Measurements from ENCODE around the gene AATF.
"Not testable (repeated sequence)": the region's sequence is repeated elsewhere in the genome, so short reads cannot be mapped to it uniquely, and the experiment has no call there.

The AATF gene

GRCh38 chr17:37059493-37059892 is 110.7 kb downstream of the AATF start:
- peaks cover 7% of the 10 kb centered on the region for H3K36me3 ChIP-seq (ENCODE audit: insufficient read depth, low read length)

DNA sequence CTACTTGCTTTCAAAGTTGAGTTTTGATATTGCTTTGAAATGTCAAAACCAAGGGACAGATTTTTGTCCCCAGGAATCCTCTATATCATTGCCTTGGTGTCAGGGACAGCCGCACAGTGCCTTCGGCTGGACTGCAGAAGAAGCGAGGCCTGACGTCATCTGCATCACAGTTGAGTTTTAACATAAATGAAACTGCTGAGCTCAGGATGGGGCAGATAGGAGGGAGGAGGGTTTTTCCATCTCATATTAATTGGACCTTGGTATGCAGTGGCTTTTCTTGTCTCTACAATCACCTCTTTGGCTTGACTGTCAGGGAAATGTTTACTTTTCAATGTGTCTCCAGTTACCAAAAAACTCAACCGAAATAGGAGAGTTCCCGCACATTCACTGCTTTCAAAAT is 111.3 kb downstream of the AATF start:
- Histone ChIP-seq H3K9me3 (ENCODE audit: low read length) (no peaks in the 10 kb centered on the region), H3K36me3 (ENCODE audit: insufficient read depth, low read length) (peaks cover 7% of the 10 kb centered on the region), H2AFZ (ENCODE audit: low read depth, low read length) (no peak overlapping the region), H3K4me1 (ENCODE audit: insufficient read depth, low read length) (no peaks in the 10 kb centered on the region), H3K27me3 (ENCODE audit: insufficient read depth, low read length) (no peaks in the 10 kb centered on the region), H3K4me3 (ENCODE audit: low read length) (no peak overlapping the region)

More at GRCh38 chr17:37059493-37059892, 110.7 kb downstream of the AATF start:
- no peaks in the 10 kb centered on the region for H3K4me1 ChIP-seq (ENCODE audit: insufficient read depth, low read length)
- H3K4me3 ChIP-seq (ENCODE audit: low read length) = no peak overlapping the region
- H2AFZ ChIP-seq (ENCODE audit: low read depth, low read length) = no peak overlapping the region
- H3K9me3 ChIP-seq (ENCODE audit: low read length) = no peaks in the 10 kb centered on the region
- H3K27me3 ChIP-seq (ENCODE audit: insufficient read depth, low read length) = no peaks in the 10 kb centered on the region

GRCh38 chr17:37060928-37061327 is 112.2 kb downstream of the AATF start:
- Histone ChIP-seq H3K4me3 (ENCODE audit: low read length) (no peak overlapping the region), H3K36me3 (ENCODE audit: insufficient read depth, low read length) (peaks cover 7% of the 10 kb centered on the region), H3K9me3 (ENCODE audit: low read length) (no peaks in the 10 kb centered on the region), H3K4me1 (ENCODE audit: insufficient read depth, low read length) (no peaks in the 10 kb centered on the region), H2AFZ (ENCODE audit: low read depth, low read length) (no peak overlapping the region), H3K27me3 (ENCODE audit: insufficient read depth, low read length) (no peaks in the 10 kb centered on the region)

GRCh38 chr17:37062021-37062420 is 113.3 kb downstream of the AATF start:
- Histone ChIP-seq H2AFZ (ENCODE audit: low read depth, low read length) (no peak overlapping the region), H3K27me3 (ENCODE audit: insufficient read depth, low read length) (no peaks in the 10 kb centered on the region), H3K4me3 (ENCODE audit: low read length) (no peak overlapping the region), H3K36me3 (ENCODE audit: insufficient read depth, low read length) (peaks cover under 1% of the 10 kb centered on the region), H3K9me3 (ENCODE audit: low read length) (no peaks in the 10 kb centered on the region), H3K4me1 (ENCODE audit: insufficient read depth, low read length) (no peaks in the 10 kb centered on the region)

- H2AFZ ChIP-seq (ENCODE audit: low read depth, low read length) = no peak overlapping the region
- H3K4me1 ChIP-seq (ENCODE audit: insufficient read depth, low read length) = no peaks in the 10 kb centered on the region
- H3K27me3 ChIP-seq (ENCODE audit: insufficient read depth, low read length) = no peaks in the 10 kb centered on the region
- H3K4me3 ChIP-seq (ENCODE audit: low read length) = no peak overlapping the region
- no peaks in the 10 kb centered on the region for H3K36me3 ChIP-seq (ENCODE audit: insufficient read depth, low read length)
- no peaks in the 10 kb centered on the region for H3K9me3 ChIP-seq (ENCODE audit: low read length)
Observed at GRCh38 chr17:37064206-37064605, 115.5 kb downstream of the AATF start.

GRCh38 chr17:37064956-37065355 is 116.2 kb downstream of the AATF start:
- Histone ChIP-seq H3K9me3 (ENCODE audit: low read length) (no peaks in the 10 kb centered on the region), H2AFZ (ENCODE audit: low read depth, low read length) (no peak overlapping the region), H3K4me3 (ENCODE audit: low read length) (no peak overlapping the region), H3K36me3 (ENCODE audit: insufficient read depth, low read length) (no peaks in the 10 kb centered on the region), H3K27me3 (ENCODE audit: insufficient read depth, low read length) (no peaks in the 10 kb centered on the region), H3K4me1 (ENCODE audit: insufficient read depth, low read length) (no peaks in the 10 kb centered on the region)

- H3K27me3 ChIP-seq (ENCODE audit: insufficient read depth, low read length) = no peaks in the 10 kb centered on the region
Observed at GRCh38 chr17:37065486-37066321, 117.0 kb downstream of the AATF start.

DNA sequence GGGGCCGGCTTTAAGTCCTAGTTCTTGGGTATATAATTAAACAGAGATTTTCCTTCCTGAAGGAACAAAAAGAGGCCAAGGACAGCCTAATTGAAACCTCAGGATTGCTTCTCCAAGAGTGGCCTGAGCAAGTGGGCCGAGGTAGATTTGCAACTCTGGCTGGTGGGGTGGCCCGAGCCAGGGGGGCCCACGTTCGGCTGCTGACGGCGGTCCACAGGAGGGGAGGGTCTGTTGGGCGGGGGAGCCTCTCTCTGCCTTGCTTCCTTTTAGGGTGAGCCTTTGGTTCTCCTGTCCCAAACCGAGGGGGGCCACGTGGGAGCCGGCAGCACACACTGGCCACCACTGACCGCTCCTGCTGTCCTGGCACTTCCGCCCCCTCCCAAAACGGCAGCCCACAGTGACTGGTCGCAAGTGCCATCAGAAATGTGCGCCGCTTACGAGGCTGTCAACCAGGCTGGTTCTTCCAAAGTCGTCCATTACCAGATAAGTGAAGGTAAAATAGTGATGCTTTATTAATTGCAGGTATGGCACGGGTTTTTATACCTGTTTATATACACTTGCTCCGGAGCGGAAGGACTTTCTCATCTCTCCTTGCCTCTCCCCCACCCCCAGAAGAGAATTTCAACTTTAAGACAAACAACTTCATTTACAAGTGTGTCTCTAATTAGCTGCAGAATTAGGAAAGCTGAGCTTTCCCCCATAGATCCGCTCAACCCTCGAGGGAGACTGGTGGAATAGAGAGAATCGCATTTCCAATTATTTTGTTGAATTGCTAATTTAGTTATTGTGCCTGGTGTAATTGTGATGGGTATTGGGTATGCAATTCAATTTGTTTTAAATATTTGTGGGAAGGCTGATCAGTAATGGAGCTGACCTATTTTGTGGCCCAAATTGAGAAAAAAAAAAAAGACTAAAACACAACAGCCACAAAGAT is 117.8 kb downstream of the AATF start:
- H3K9me3 ChIP-seq (ENCODE audit: low read length) = no peaks in the 10 kb centered on the region
- H3K4me3 ChIP-seq (ENCODE audit: low read length) = no peak overlapping the region
- no peaks in the 10 kb centered on the region for H3K27me3 ChIP-seq (ENCODE audit: insufficient read depth, low read length)
- no peaks in the 10 kb centered on the region for H3K4me1 ChIP-seq (ENCODE audit: insufficient read depth, low read length)
- no peaks in the 10 kb centered on the region for H3K36me3 ChIP-seq (ENCODE audit: insufficient read depth, low read length)
- H2AFZ ChIP-seq (ENCODE audit: low read depth, low read length) = no peak overlapping the region

More at GRCh38 chr17:37065486-37066321, 117.0 kb downstream of the AATF start:
- Histone ChIP-seq H3K4me3 (ENCODE audit: low read length) (no peak overlapping the region), H3K9me3 (ENCODE audit: low read length) (no peaks in the 10 kb centered on the region), H3K36me3 (ENCODE audit: insufficient read depth, low read length) (no peaks in the 10 kb centered on the region), H2AFZ (ENCODE audit: low read depth, low read length) (no peak overlapping the region), H3K4me1 (ENCODE audit: insufficient read depth, low read length) (no peaks in the 10 kb centered on the region)

GRCh38 chr17:37067555-37068111 is 118.9 kb downstream of the AATF start:
- Histone ChIP-seq H3K4me1 (ENCODE audit: insufficient read depth, low read length) (no peaks in the 10 kb centered on the region), H2AFZ (ENCODE audit: low read depth, low read length) (no peak overlapping the region), H3K36me3 (ENCODE audit: insufficient read depth, low read length) (no peaks in the 10 kb centered on the region), H3K27me3 (ENCODE audit: insufficient read depth, low read length) (no peaks in the 10 kb centered on the region), H3K9me3 (ENCODE audit: low read length) (no peaks in the 10 kb centered on the region), H3K4me3 (ENCODE audit: low read length) (no peak overlapping the region)

GRCh38 chr17:37068266-37068665 is 119.5 kb downstream of the AATF start:
- Histone ChIP-seq H3K36me3 (ENCODE audit: insufficient read depth, low read length) (no peaks in the 10 kb centered on the region), H3K9me3 (ENCODE audit: low read length) (no peaks in the 10 kb centered on the region), H3K4me3 (ENCODE audit: low read length) (no peak overlapping the region), H3K27me3 (ENCODE audit: insufficient read depth, low read length) (no peaks in the 10 kb centered on the region), H3K4me1 (ENCODE audit: insufficient read depth, low read length) (no peaks in the 10 kb centered on the region), H2AFZ (ENCODE audit: low read depth, low read length) (no peak overlapping the region)

GRCh38 chr17:37069087-37069486 is 120.3 kb downstream of the AATF start:
- Histone ChIP-seq H3K4me3 (ENCODE audit: low read length) (no peak overlapping the region), H3K36me3 (ENCODE audit: insufficient read depth, low read length) (no peaks in the 10 kb centered on the region), H3K27me3 (ENCODE audit: insufficient read depth, low read length) (no peaks in the 10 kb centered on the region), H3K9me3 (ENCODE audit: low read length) (no peaks in the 10 kb centered on the region), H3K4me1 (ENCODE audit: insufficient read depth, low read length) (no peaks in the 10 kb centered on the region), H2AFZ (ENCODE audit: low read depth, low read length) (no peak overlapping the region)

DNA sequence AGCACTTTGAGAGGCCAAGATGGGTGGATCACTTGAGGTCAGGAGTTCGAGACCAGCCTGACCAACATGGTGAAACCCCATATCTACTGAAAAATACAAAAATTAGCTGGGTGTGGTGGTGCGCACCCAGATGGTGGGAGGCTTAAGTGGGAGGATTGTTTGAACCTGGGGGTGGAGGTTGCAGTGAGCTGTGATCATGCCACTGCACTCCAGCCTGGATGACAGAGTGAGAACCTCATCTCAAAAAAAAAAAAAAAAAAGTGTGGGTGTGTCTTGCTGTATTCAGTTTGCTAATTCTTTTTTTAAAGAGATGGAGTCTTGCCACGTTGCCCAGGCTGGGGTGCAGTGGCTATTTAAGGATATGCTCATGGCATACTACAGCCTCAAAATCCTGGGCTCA is 124.7 kb downstream of the AATF start:
- H3K9me3 ChIP-seq (ENCODE audit: low read length); H3K36me3 ChIP-seq (ENCODE audit: insufficient read depth, low read length); H3K4me1 ChIP-seq (ENCODE audit: insufficient read depth, low read length); H3K27me3 ChIP-seq (ENCODE audit: insufficient read depth, low read length); H3K4me3 ChIP-seq (ENCODE audit: low read length); H2AFZ ChIP-seq (ENCODE audit: low read depth, low read length): not testable (repeated sequence)
